ENCODE measurements around the gene ASGR2. TPM values are rescaled to one million over a fixed set of nuclear protein-coding genes. Genes with fewer than 3 reads are reported as not detected.
"Not testable (repeated sequence)": the region's sequence is repeated elsewhere in the genome, so short reads cannot be mapped to it uniquely, and the experiment has no call there.

ASGR2 gene
- total RNA-seq, 1 donor from 2014 or later, result 1.3 TPM

DNA sequence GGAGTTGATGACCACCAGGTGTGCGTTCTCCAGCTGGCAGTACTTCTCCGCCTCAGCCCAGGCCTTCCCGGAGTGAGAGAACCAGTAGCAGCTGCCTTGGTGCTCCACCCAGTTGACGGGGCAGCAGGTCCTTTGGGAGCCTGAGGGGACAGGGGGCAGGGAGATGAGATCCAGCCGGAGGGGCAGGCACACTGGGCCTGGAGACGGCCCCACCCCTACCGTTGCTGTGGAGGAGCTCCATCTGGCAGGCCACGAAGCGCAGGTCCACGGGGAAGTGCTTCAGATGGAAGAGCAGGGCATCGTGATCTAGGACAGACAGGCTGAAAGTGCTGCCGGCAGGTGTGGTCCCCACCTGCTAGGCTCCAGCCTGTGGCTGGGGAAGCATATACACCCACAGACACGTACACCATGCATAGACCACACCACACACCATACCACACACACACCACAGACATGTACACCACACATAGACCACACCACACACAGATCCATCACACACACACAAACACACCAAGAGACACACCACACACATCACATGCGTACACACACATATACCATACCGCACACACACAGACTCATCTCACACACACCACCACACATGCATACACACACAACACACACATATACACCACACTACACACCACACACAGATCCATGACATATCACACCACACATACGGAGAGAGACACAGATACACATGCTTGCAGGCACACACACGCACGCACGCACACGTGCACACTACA lies 7.4 kb downstream of the ASGR2 start:
- no peaks in the 10 kb centered on the region for H3K4me1 ChIP-seq
- intact Hi-C loops (cut with DNase I), result no loop called here
- H3K9me3 ChIP-seq, result no peaks in the 10 kb centered on the region
- no peaks in the 10 kb centered on the region for H3K36me3 ChIP-seq
- DNase-seq (no peak), ATAC-seq (peak; percentile 18)
- H3K27ac ChIP-seq, result no peak overlapping the region
- TF ChIP-seq, protein P1, sequence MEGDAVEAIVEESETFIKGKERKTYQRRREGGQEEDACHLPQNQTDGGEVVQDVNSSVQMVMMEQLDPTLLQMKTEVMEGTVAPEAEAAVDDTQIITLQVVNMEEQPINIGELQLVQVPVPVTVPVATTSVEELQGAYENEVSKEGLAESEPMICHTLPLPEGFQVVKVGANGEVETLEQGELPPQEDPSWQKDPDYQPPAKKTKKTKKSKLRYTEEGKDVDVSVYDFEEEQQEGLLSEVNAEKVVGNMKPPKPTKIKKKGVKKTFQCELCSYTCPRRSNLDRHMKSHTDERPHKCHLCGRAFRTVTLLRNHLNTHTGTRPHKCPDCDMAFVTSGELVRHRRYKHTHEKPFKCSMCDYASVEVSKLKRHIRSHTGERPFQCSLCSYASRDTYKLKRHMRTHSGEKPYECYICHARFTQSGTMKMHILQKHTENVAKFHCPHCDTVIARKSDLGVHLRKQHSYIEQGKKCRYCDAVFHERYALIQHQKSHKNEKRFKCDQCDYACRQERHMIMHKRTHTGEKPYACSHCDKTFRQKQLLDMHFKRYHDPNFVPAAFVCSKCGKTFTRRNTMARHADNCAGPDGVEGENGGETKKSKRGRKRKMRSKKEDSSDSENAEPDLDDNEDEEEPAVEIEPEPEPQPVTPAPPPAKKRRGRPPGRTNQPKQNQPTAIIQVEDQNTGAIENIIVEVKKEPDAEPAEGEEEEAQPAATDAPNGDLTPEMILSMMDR (IDR thresholded peaks at IDR 0.05), result no peak
- no peaks in the 10 kb centered on the region for H3K27me3 ChIP-seq
- H3K4me3 ChIP-seq, result no peak overlapping the region

DNA sequence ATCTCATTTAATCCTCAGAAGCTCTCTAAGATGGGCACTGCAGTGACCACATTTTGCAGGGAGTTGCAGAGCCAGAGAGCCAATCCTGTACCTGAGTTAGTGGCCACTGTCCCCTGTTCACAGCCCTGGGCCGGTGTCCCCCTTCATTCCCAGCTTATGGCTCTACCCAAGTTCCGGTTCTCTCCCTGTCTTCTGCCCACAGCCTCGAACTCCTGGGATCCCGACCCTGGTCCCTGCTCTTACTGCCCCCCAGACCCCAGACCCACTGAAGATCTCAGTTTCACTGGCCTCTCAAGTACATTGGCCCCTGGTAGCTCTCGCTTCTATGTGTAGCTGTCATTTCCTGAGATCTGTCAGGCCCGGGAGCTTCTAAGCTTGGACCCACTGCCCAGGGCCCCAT lies 12.2 kb downstream of the ASGR2 start:
- H3K4me3 ChIP-seq, result no peak overlapping the region
- H3K27me3 ChIP-seq, result no peaks in the 10 kb centered on the region
- H3K9me3 ChIP-seq, result no peaks in the 10 kb centered on the region
- ATAC-seq (no peak), DNase-seq (no peak)
- TF ChIP-seq, protein P1 (IDR thresholded peaks at IDR 0.05), result no peak
- intact Hi-C loops (cut with DNase I), result no loop called here
- no peaks in the 10 kb centered on the region for H3K4me1 ChIP-seq
- H3K36me3 ChIP-seq, result no peaks in the 10 kb centered on the region
- no peak overlapping the region for H3K27ac ChIP-seq

DNA sequence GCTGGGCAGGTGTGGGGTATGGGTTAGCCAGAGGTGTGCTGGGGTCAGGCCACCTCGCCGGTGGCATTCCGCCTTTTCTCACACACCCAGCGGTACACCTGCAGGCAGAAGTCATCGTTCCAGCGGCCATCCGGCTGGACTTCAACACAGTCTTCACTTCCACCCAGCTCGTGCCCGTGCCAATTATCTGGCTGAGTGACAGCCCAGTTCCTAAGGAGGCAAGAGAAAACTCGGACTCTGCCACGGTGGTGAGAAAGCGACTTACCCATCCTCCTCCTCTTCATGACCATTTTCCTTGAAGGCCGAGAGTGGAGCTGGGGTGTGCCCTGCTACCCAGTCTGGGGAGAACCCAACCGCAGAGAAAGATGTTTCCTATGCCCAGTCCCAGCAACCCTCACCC lies 13.1 kb downstream of the ASGR2 start:
- H3K36me3 ChIP-seq, result no peaks in the 10 kb centered on the region
- no peak overlapping the region for H3K27ac ChIP-seq
- H3K4me3 ChIP-seq, result no peak overlapping the region
- intact Hi-C loops (cut with DNase I), result no loop called here
- no peaks in the 10 kb centered on the region for H3K4me1 ChIP-seq
- H3K27me3 ChIP-seq, result no peaks in the 10 kb centered on the region
- DNase-seq (no peak), ATAC-seq (no peak)
- H3K9me3 ChIP-seq, result no peaks in the 10 kb centered on the region
- TF ChIP-seq, protein P1 (IDR thresholded peaks at IDR 0.05), result no peak

DNA sequence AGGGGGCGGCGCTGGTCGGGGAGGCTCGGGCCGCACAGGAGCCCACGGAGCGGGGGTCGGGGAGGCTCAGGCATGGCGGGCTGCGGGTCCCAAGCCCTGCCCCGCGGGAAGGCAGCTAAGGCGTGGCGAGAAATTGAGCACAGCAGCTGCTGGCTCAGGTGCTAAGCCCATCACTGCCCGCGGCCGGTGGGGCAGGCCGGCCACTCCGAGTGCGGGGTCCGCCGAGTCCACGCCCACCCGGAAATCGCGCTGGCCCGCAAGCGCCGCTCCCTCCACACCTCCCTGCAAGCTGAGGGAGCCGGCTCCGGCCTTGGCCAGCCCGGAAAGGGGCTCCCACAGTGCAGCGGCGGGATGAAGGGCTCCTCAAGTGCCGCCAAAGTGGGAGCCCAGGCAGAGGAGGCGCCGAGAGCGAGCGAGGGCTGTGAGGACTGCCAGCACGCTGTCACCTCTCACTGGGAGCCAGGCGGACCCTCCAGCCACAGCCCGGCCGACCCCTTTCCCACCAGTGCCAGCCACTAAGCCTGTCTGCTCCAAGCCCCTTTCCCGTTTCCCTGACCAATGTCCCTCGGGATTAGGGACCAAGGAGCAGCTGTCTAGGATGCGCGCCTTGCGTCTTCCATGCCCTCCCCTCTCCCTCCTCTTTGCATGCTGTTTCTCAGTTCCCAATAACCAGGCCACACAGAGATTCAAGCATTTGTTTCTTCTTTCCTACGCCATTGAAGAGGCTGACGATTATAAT lies 13.8 kb downstream of the ASGR2 start:
- not testable (repeated sequence) for H3K27me3 ChIP-seq

DNA sequence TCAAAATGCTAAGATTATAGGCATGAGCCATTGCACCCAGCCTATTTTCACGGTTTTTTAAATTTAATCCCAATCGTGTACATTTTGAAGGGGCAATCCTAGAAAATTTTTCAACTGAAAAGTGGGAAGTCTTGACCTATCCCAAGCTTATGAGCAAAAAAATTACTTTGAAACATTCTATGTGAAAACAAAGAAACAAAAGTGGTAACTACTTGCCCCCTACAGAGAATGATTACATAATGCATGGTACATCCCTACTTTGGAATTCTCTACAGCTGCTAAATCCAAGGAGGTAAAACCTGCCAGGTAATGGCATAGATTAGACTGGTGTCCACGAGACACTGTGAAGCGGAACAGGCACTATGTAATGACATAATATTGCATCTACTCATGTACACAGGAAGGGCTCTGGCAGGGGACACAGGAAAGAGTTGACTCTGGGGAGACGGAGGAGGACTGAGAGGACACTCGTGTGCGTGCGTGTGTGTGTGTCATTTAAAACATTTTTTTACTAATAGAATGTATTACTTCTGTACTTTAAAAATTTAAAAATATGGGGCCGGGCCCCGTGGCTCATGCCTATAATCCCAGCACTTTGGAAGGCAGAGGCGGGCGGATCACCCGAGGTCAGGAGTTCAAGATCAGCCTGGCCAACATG lies 15.7 kb downstream of the ASGR2 start:
- intact Hi-C loops (cut with DNase I), result no loop called here
- Histone ChIP-seq H3K9me3 (no peaks in the 10 kb centered on the region), H3K27me3 (no peaks in the 10 kb centered on the region), H3K27ac (no peak overlapping the region), H3K36me3 (no peaks in the 10 kb centered on the region), H3K4me3 (no peak overlapping the region), H3K4me1 (no peaks in the 10 kb centered on the region)
- DNase-seq (no peak), ATAC-seq (peak; percentile 49)
- TF ChIP-seq, protein P1 (IDR thresholded peaks at IDR 0.05), result no peak

More for the DNA sequence above, 13.8 kb downstream of the ASGR2 start:
- H3K36me3 ChIP-seq; H3K9me3 ChIP-seq; intact Hi-C loops (cut with DNase I); ATAC-seq; H3K4me1 ChIP-seq; DNase-seq; H3K27ac ChIP-seq; H3K4me3 ChIP-seq: not testable (repeated sequence)

DNA sequence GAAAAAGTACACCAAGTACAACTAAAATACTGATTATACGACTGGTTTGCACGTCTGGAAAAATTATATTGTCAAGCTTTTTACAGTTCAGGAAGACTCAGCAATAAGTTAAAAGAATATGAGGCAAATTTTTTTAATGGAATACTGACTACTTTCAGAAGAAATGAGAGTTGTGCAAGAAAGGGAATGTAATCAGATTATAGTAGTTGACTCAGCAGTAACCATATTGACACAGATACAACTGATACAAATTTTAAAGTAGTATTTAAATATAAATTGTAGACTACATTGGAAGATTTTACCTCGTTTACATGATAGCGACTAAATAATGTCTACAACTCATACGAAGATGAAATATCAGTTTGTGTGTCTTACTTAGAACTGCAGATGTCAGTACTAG lies 16.7 kb downstream of the ASGR2 start:
- no peak for DNase-seq
- Histone ChIP-seq H3K27me3 (no peaks in the 10 kb centered on the region), H3K36me3 (no peaks in the 10 kb centered on the region), H3K4me1 (no peaks in the 10 kb centered on the region), H3K27ac (no peak overlapping the region), H3K9me3 (no peaks in the 10 kb centered on the region), H3K4me3 (no peak overlapping the region)
- intact Hi-C loops (cut with DNase I), result no loop called here
- no peak for ATAC-seq
- TF ChIP-seq, protein P1 (IDR thresholded peaks at IDR 0.05), result no peak

All from upper lobe of right lung (tissue), 1 donor.